ENCODE measurements around the gene C1QTNF8.
A peak's percentile ranks its signal among the peaks of the same experiment; 100 is the strongest.

The C1QTNF8 gene

DNA sequence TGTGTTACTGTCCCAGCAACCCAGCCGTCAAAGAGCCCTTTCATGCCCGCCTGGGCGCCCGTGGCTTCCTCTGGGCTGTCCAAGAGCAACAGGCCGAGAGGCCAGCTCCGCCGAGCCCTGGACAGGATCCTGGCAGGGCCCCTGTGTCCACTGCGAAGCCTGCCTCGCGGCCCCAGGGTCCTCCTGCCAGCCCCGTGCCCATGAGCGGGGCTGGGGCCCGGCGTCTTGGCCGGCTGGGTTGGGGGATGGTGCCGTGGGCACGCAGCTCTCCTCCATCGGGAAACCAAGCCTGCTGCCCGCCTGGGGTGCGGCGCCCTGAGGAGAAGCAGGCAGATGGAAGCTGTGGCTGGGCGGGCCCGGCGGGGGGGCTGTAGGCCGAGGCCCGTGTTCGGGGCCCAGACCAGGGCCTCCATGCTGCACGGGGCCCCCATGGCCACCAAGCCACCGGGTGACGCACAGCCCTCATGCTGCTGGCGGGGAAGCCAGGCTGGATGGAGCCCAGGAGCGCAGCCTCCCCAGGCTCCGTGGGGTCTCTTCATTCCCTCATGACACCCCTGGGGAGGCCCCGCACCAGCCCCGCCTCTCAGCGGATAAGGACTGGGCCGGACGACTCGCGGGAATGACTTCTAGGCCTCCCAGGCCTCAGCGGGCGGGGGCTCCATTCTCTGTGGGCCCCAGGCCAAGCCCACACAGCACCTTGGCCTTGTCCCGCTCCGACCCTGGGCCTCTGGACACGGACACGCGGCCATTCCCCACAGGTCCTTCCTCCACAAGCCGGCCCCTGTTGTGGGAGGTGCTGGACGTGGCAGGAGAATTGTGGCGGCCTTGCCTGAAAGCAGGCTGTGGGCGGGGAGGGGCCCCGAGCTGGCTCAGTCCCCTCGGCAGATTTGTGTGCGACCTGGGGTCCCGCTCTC is at the start of gene C1QTNF8:
Gene C1QTNF8, minus strand, starts transcription at position 76 of the 914 bp plus-strand sequence. CDS start 1,322 bp downstream, outside the sequence.
- DNase-seq: no peak

- no peak for DNase-seq
Observed at GRCh38 chr16:1145383-1146100, 49.5 kb upstream of the C1QTNF8 start.

GRCh38 chr16:1144476-1145382 is 48.7 kb upstream of the C1QTNF8 start:
- peak; percentile 88 for DNase-seq

DNA sequence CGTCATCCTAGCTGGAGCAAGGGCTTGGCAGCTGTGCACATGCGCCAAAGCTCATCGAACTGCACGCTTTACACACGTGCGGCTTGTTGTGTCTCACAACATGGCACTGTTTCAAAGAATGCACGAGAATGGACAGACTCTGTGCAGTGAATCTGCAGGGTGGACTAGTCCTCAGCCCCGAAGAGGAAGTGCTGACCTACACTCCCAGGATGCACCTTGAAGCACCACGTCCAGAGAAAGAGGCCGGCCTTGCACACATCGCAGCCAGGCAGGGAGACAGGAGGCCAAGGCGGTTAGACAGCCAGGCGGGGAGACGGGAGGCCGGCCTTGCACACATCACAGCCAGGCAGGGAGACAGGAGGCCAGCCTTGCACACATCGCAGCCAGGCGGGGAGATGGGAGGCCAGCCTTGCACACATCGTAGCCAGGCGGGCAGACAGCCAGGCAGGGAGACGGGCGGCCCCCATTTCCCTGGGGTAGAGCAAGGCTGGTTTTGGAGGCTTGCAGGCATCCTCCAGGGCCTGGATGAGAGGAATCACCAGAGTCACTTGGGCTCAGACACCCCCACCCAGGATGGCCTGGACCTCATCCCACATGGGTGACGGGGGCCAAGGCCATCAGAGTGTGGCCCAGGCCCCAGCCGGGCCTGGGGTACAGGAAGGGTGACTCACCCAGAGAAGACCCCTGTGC is 47.9 kb upstream of the C1QTNF8 start:
- no peak for DNase-seq

GRCh38 chr16:1142911-1143310 is 46.9 kb upstream of the C1QTNF8 start:
- DNase-seq: no peak

GRCh38 chr16:1141716-1142115 is 45.7 kb upstream of the C1QTNF8 start:
- no peak for DNase-seq

DNA sequence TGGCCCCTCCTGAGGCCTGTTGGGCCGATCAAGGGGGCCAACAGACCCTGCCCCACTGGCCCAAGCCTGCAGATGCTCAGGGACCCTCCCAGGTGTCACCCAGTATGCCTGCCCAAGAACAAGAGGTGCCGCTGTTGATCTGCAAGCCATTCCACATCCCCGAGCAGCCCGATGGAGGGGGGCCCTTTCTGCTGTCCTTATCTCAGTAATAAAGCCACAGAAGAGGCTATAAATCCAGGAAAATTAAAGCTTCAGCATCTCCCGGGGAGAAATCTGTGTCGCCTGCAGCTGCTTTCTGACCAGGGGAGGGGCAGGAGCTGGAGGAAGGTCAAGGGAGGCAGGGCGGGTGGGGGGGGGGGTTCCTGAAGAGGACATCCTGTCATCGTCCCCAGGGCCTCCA is 45.1 kb upstream of the C1QTNF8 start:
- DNase-seq: no peak

DNA sequence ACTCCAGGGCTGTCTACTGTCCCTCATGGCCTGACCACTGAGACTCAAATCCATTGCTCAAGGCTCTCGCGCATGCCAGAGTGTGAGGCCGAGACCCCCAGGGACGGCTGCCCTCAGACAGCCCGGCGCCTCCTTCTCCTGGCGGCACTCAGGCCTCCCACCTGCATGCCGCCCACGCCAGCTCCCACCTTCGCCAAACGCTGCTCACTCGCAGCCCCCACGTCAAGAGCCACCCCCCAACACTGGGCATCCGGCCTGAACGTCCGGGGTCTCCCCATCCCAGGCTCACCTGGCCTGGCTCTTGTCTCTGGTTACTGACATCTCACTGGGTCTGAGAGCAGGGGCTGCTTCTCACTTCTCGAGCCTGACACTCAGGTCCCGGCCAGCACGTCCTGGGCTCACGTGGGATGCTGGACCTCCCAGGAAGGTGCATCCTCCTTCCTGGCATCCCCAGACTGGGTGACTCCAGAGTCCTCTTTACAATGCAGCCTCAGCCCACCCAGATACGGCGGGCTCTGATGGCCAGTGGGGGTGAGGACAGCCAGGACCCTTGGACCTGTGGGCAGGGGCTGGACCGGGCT is 44.6 kb upstream of the C1QTNF8 start:
- no peak for DNase-seq

GRCh38 chr16:1137604-1138003 is 41.6 kb upstream of the C1QTNF8 start:
- no peak for DNase-seq

DNA sequence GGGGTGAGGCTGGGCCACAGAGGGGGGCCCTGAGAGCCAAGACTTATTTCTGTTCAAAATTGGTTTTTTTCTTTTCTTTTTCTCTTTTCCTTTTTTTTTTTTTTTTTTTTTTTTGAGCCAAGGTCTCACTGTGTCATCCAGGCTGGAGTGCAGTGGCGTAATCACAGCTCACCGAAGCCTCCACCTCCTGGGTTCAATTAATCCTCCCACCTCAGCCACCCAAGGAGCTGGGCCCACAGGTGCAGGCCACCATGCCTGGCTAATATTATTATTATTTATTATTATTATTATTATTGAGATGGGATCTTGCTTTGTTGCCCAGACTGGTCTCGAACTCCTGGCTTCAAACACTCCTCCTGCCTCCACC is 39.4 kb upstream of the C1QTNF8 start:
- DNase-seq: no peak

DNA sequence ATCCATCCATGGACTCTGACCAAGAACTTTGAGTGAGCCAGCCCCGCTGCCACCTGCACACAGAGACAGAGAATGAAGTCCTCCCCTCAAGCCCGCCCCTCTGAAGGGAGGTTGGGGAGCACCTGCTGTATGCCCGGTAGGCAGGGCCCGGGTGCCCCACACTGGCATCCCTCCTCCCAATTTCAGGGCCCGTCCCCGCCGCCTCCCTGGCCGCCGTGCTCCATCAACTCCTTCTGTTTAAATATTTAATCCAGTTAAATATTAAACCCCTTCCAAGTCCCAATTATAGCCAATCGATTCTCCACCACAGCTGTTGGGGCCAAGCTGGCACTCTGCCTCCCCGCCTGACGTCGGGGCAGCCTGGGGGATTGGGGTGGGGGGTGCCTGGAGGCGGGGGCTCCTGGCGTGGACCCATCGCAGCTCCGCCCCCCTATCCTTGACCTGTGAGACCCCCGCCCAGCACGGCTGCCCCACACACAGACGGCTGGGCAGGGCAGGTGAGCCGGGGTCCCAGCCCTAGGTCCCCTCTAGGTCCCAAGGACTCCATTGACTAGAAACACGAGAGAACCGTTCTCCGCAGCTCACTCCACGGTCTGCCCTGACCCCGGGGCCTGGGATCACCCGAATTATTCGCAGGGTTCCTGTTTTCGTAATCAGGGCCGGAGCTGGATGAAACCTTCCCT is 38.9 kb upstream of the C1QTNF8 start:
- no peak for DNase-seq

GRCh38 chr16:1133810-1134520 is 37.9 kb upstream of the C1QTNF8 start:
- DNase-seq: no peak

GRCh38 chr16:1133271-1133670 is 37.2 kb upstream of the C1QTNF8 start:
- no peak for DNase-seq

DNA sequence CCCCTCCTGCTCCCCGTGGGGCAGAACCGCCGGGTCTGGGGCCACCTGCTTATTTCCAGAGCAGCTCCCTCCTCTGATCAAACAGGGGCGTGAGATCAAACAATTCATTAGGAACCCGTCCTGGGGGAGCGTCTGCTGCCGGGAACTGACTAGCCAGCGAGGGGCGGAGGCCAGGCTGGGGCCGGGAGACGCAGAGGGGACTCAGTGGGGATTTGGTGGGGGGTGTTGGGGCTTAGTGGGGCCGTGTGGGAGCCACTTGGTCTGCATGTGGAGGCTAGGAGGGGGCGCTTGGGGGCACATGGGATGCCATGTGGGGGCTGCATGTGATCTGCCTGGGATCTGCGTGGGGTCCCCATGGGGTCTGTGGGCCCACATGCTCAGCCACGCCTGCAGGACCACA is 36.4 kb upstream of the C1QTNF8 start:
- no peak for DNase-seq

DNA sequence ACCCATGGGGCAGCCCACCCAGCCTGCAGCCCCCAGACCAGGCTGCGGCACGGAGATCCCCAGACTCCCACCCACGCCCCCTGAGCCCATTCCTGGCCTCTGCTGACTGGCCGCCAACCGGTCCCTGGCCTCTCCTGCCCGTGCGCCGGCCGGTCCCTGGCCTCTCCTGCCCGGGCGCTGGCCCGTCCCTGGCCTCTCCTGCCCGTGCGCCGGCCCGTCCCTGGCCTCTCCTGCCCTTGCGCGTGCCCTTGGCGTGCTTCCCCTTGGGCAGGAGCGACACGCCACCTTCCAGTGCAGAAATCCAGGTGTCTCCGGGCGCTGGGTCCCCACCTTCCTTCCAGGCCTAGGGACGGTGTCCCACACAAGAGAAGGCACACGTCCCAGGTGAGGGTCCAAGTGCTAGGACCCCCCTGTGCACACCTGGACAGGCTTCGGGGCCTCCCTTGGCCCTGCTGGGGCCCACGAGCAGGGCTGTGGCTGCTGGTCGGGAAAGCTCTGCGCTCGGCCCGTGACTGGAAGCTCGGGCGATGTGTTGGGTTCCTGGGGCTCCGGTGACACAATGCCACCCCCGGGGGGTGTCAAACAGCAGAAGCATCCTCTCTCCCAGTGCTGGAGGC is 35.4 kb upstream of the C1QTNF8 start:
- DNase-seq: no peak

DNA sequence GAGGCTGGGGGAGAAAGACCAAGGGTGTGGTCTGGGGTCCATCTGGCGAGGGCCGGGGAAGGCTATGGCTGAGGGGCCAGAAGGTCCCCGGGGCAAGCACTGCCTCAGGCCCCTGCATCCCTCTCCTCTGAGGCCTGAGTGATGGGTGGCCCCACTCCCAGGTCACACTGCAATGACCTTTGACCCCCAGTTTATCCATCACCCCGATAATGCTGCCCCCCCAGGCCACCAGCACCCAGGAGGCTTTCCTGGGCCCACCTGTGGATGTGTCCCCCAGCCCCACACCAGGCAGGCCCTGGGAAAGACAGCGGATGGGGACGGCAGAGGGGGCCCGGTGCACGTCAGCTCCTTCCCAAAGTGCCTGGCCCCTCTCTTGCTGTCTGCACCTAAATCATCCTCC is 34.3 kb upstream of the C1QTNF8 start:
- no peak for DNase-seq

DNA sequence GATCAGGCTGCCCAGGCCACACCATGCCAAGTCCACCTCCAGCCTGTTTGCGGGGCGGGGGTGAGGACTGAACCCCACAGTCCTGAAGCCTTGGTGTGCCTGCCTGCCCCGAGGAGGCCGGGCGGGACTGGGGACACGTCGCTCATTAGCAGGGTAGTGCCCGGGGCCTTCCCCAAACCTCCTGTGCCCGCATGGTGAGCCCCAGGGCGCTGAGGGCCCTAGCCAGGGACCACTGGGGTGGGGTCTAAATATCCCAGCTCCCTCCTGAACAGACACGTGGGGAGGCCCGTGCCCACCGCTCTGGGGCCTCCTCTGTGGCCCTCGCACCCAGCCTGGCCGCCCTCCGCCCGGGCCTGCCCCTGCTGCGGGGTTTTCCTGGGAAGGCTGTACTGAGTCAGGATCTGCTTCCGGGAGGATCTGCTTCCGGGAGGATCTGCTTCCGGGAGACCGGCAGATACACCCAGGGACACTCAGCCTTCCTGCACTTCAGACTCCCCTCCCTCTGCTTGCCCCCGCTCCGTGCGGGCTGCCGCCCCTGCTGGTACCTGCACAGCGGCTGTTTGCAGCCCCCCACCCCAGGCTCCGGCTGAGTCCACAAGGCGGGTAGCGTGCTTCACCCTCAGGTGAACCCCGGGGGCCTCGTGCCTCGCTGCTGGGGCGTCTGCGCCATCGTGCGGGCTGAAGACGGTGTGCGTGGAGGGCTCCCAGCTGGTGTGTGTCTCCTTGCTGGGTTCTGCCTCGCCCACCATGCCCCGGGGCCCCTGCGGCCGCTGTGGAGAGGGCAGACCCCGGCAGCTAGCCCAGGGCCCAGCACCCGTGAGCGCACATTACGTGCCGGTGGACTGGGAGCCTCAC is 33.3 kb upstream of the C1QTNF8 start:
- no peak for DNase-seq

- no peak for DNase-seq
Observed at GRCh38 chr16:1127971-1128715, 32.1 kb upstream of the C1QTNF8 start.

DNA sequence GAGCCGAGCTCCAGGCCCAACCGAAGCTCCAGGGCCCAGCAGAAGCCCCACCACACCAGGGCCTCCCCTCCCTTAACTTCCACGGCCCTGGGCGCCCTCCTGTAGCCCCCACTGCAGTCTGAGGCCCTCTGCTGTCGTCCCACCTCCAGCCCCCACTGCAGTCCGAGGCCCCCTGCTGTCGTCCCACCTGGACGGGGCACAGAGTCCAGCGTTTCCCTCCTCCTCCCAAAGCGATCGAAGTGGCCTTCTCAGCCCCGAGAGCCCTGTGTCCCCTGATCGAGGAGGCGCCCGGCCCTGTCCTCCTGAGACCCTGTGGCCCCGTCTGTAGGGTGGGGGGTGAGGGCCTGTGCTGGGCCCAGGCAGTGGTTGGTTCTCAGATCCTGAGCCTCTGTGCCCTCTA is 31.1 kb upstream of the C1QTNF8 start:
- no peak for DNase-seq

Measured in eye (tissue), 1 donor.